GM13976 (cell line): ENCODE data around the gene CERS6.

Source experiments
- DNase-seq: peaks from one replicate; pipeline ENCODE4 v3.0.0; 2012; ENCODE audit warnings: low spot score
- in situ Hi-C: fragments of 300-500 bp; cut with MboI; formaldehyde crosslinking; loops from one replicate; pipeline ENCODE4 v1.12.0; 2022; ENCODE audit warnings: low sequenced_read_pairs, mixed read lengths, inconsistent platforms; ENCODE audit not compliant: unreplicated experiment
- TF ChIP-seq, protein P1 (sequence below): IDR thresholded peaks from 2 replicates; pipeline ENCODE4 v1.5.1; 2012; ENCODE audit warnings: borderline replicate concordance, mild to moderate bottlenecking; ENCODE audit not compliant: insufficient read depth; ENCODE audit errors: extremely low read depth, missing control alignments, control extremely low read depth

Gene CERS6

DNA sequence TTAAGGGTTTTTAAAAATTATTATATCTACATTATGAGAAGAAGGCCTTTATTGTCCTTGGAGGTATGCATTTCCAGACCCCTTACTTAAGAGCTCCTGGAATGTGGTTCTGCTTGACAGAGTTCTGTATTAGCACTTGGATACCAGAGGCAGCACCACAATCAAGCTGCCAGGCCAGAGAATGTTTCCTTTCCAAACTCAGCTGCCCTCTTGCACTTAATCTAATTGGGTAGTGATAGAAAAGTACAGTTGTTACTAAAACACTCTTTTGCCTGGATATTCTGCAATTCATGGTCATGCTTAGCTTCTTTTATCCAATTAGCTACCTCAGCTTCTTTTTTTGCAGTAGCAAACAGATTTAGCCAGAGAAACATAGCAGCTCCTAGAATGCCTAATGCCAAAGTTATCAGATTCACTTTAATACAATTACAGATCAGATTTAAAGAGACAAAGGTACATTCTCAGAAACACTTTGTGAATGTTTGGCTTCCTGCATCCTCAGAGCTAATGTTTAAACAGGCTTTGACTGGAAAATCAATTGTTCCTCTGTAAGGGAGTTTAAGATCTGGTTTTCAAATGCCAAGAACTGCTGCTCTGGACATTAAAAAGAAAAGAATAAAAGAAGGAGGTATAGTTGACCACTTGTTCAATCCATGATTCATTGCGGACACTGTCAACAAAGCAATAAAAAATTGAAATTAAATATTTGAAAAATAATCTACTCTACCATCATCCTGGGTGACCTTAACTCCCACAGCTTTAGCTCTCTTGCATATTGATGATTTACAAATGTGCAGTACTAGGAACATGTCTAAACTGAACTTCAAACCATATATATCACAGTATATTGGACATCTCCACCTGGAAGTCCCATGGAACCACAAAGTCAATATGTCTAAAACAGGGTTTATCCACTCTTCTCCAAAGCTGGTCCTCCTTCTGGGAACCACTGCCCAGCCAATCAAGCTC lies 359.2 kb downstream of the CERS6 start:
- no peak for DNase-seq
- in situ Hi-C loops = no loop called here
- TF ChIP-seq, protein P1, sequence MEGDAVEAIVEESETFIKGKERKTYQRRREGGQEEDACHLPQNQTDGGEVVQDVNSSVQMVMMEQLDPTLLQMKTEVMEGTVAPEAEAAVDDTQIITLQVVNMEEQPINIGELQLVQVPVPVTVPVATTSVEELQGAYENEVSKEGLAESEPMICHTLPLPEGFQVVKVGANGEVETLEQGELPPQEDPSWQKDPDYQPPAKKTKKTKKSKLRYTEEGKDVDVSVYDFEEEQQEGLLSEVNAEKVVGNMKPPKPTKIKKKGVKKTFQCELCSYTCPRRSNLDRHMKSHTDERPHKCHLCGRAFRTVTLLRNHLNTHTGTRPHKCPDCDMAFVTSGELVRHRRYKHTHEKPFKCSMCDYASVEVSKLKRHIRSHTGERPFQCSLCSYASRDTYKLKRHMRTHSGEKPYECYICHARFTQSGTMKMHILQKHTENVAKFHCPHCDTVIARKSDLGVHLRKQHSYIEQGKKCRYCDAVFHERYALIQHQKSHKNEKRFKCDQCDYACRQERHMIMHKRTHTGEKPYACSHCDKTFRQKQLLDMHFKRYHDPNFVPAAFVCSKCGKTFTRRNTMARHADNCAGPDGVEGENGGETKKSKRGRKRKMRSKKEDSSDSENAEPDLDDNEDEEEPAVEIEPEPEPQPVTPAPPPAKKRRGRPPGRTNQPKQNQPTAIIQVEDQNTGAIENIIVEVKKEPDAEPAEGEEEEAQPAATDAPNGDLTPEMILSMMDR = no peak

GRCh38 chr2:168816369-168816768 lies 360.3 kb downstream of the CERS6 start:
- no peak for DNase-seq
- TF ChIP-seq, protein P1 = no peak
- in situ Hi-C loops = no loop called here

GRCh38 chr2:168819050-168819715 lies 363.1 kb downstream of the CERS6 start:
- no peak for DNase-seq
- in situ Hi-C loops = no loop called here
- TF ChIP-seq, protein P1 = no peak

GRCh38 chr2:168819829-168820489 lies 363.9 kb downstream of the CERS6 start:
- TF ChIP-seq, protein P1 = no peak
- no peak for DNase-seq
- in situ Hi-C loops = no loop called here

GRCh38 chr2:168821577-168821976 lies 365.5 kb downstream of the CERS6 start:
- no peak for DNase-seq
- in situ Hi-C loops = no loop called here
- TF ChIP-seq, protein P1 = no peak

- TF ChIP-seq, protein P1 = no peak
- in situ Hi-C loops = no loop called here
- DNase-seq = no peak
Observed at GRCh38 chr2:168821992-168822391, 365.9 kb downstream of the CERS6 start.
